ENCODE measurements around the gene NBAS. TPM values are rescaled to one million over a fixed set of nuclear protein-coding genes. Genes with fewer than 3 reads are reported as not detected.
"Not testable (repeated sequence)": the region's sequence is repeated elsewhere in the genome, so short reads cannot be mapped to it uniquely, and the experiment has no call there.

NBAS gene
- total RNA-seq, 1 experiment from 2014 or later: 30.4 TPM

GRCh38 chr2:15225131-15225530 is 336.0 kb downstream of the NBAS start:
- Histone ChIP-seq H3K4me1 (ENCODE audit: low read length) (no peaks in the 10 kb centered on the region), H3K36me3 (ENCODE audit: insufficient read depth, low read length) (no peaks in the 10 kb centered on the region), H2AFZ (ENCODE audit: low read length) (no peak overlapping the region), H3K4me3 (ENCODE audit: low read length) (no peak overlapping the region), H3K27ac (ENCODE audit: low read length) (no peak overlapping the region), H3K79me2 (ENCODE audit: low read length) (no peaks in the 10 kb centered on the region), H3K9ac (ENCODE audit: low read length) (no peak overlapping the region), H3K27me3 (ENCODE audit: low read length) (no peaks in the 10 kb centered on the region), H3K9me2 (replicated peaks; ENCODE audit: insufficient read depth, low read length) (no peaks in the 10 kb centered on the region), H4K20me1 (ENCODE audit: insufficient read depth, low read depth, low read length) (no peaks in the 10 kb centered on the region), H3K4me2 (ENCODE audit: low read depth, low read length, poor library complexity, severe bottlenecking) (no peak overlapping the region), H3K9me3 (ENCODE audit: low read length) (no peaks in the 10 kb centered on the region)
- DNase-seq: no peak

- Histone ChIP-seq H3K4me2 (ENCODE audit: low read depth, low read length, poor library complexity, severe bottlenecking) (no peak overlapping the region), H4K20me1 (ENCODE audit: insufficient read depth, low read depth, low read length) (no peaks in the 10 kb centered on the region), H3K79me2 (ENCODE audit: low read length) (no peaks in the 10 kb centered on the region), H3K9ac (ENCODE audit: low read length) (no peak overlapping the region), H3K9me3 (ENCODE audit: low read length) (no peaks in the 10 kb centered on the region), H3K4me1 (ENCODE audit: low read length) (no peaks in the 10 kb centered on the region), H3K27me3 (ENCODE audit: low read length) (no peaks in the 10 kb centered on the region), H3K36me3 (ENCODE audit: insufficient read depth, low read length) (no peaks in the 10 kb centered on the region), H3K4me3 (ENCODE audit: low read length) (no peak overlapping the region), H3K27ac (ENCODE audit: low read length) (no peak overlapping the region), H3K9me2 (replicated peaks; ENCODE audit: insufficient read depth, low read length) (no peaks in the 10 kb centered on the region), H2AFZ (ENCODE audit: low read length) (no peak overlapping the region)
- DNase-seq: no peak
These were observed 336.5 kb downstream of the NBAS start for GRCh38 chr2:15224641-15225040.

- no peak overlapping the region for H3K4me3 ChIP-seq (ENCODE audit: low read length)
- no peaks in the 10 kb centered on the region for H4K20me1 ChIP-seq (ENCODE audit: insufficient read depth, low read depth, low read length)
- H3K9ac ChIP-seq (ENCODE audit: low read length): no peak overlapping the region
- H3K27ac ChIP-seq (ENCODE audit: low read length): no peak overlapping the region
- H3K4me1 ChIP-seq (ENCODE audit: low read length): no peaks in the 10 kb centered on the region
- no peaks in the 10 kb centered on the region for H3K36me3 ChIP-seq (ENCODE audit: insufficient read depth, low read length)
- H3K9me2 ChIP-seq (replicated peaks; ENCODE audit: insufficient read depth, low read length): no peaks in the 10 kb centered on the region
- H3K4me2 ChIP-seq (ENCODE audit: low read depth, low read length, poor library complexity, severe bottlenecking): no peak overlapping the region
- no peaks in the 10 kb centered on the region for H3K9me3 ChIP-seq (ENCODE audit: low read length)
- H3K27me3 ChIP-seq (ENCODE audit: low read length): no peaks in the 10 kb centered on the region
- DNase-seq: no peak
- H3K79me2 ChIP-seq (ENCODE audit: low read length): no peaks in the 10 kb centered on the region
- H2AFZ ChIP-seq (ENCODE audit: low read length): no peak overlapping the region
These were observed 337.2 kb downstream of the NBAS start for GRCh38 chr2:15223887-15224286.

GRCh38 chr2:15222856-15223255 is 338.3 kb downstream of the NBAS start:
- H3K27ac ChIP-seq (ENCODE audit: low read length): no peak overlapping the region

GRCh38 chr2:15220603-15221002 is 340.5 kb downstream of the NBAS start:
- Histone ChIP-seq H3K79me2 (ENCODE audit: low read length) (no peaks in the 10 kb centered on the region), H3K27me3 (ENCODE audit: low read length) (no peaks in the 10 kb centered on the region), H3K4me1 (ENCODE audit: low read length) (no peaks in the 10 kb centered on the region), H3K4me2 (ENCODE audit: low read depth, low read length, poor library complexity, severe bottlenecking) (no peak overlapping the region), H3K4me3 (ENCODE audit: low read length) (no peak overlapping the region), H3K36me3 (ENCODE audit: insufficient read depth, low read length) (no peaks in the 10 kb centered on the region), H3K9ac (ENCODE audit: low read length) (no peak overlapping the region), H3K9me3 (ENCODE audit: low read length) (no peaks in the 10 kb centered on the region), H2AFZ (ENCODE audit: low read length) (no peak overlapping the region), H3K27ac (ENCODE audit: low read length) (no peak overlapping the region), H3K9me2 (replicated peaks; ENCODE audit: insufficient read depth, low read length) (no peaks in the 10 kb centered on the region), H4K20me1 (ENCODE audit: insufficient read depth, low read depth, low read length) (no peaks in the 10 kb centered on the region)
- no peak for DNase-seq

More at GRCh38 chr2:15222856-15223255, 338.3 kb downstream of the NBAS start:
- no peak overlapping the region for H2AFZ ChIP-seq (ENCODE audit: low read length)
- H3K79me2 ChIP-seq (ENCODE audit: low read length): no peaks in the 10 kb centered on the region
- H3K9me2 ChIP-seq (replicated peaks; ENCODE audit: insufficient read depth, low read length): no peaks in the 10 kb centered on the region
- no peaks in the 10 kb centered on the region for H3K4me1 ChIP-seq (ENCODE audit: low read length)
- no peak overlapping the region for H3K4me2 ChIP-seq (ENCODE audit: low read depth, low read length, poor library complexity, severe bottlenecking)
- H3K36me3 ChIP-seq (ENCODE audit: insufficient read depth, low read length): no peaks in the 10 kb centered on the region
- H3K9me3 ChIP-seq (ENCODE audit: low read length): no peaks in the 10 kb centered on the region
- DNase-seq: no peak
- H3K4me3 ChIP-seq (ENCODE audit: low read length): no peak overlapping the region
- H3K27me3 ChIP-seq (ENCODE audit: low read length): no peaks in the 10 kb centered on the region
- no peaks in the 10 kb centered on the region for H4K20me1 ChIP-seq (ENCODE audit: insufficient read depth, low read depth, low read length)
- no peak overlapping the region for H3K9ac ChIP-seq (ENCODE audit: low read length)

- H3K9me3 ChIP-seq (ENCODE audit: low read length): no peaks in the 10 kb centered on the region
- H3K4me2 ChIP-seq (ENCODE audit: low read depth, low read length, poor library complexity, severe bottlenecking): no peak overlapping the region
- H3K36me3 ChIP-seq (ENCODE audit: insufficient read depth, low read length): no peaks in the 10 kb centered on the region
- H3K27ac ChIP-seq (ENCODE audit: low read length): no peak overlapping the region
- no peak for DNase-seq
- H3K4me3 ChIP-seq (ENCODE audit: low read length): no peak overlapping the region
- H4K20me1 ChIP-seq (ENCODE audit: insufficient read depth, low read depth, low read length): no peaks in the 10 kb centered on the region
- H3K9me2 ChIP-seq (replicated peaks; ENCODE audit: insufficient read depth, low read length): no peaks in the 10 kb centered on the region
- no peak overlapping the region for H2AFZ ChIP-seq (ENCODE audit: low read length)
- H3K9ac ChIP-seq (ENCODE audit: low read length): no peak overlapping the region
- no peaks in the 10 kb centered on the region for H3K27me3 ChIP-seq (ENCODE audit: low read length)
- no peaks in the 10 kb centered on the region for H3K79me2 ChIP-seq (ENCODE audit: low read length)
- peaks cover 3% of the 10 kb centered on the region; the same call in 1 of the 2 replicates for H3K4me1 ChIP-seq (ENCODE audit: low read length)
These were observed 342.6 kb downstream of the NBAS start for GRCh38 chr2:15218423-15219086.

GRCh38 chr2:15212249-15212648 is 348.9 kb downstream of the NBAS start:
- H3K9ac ChIP-seq (ENCODE audit: low read length): no peak overlapping the region
- no peaks in the 10 kb centered on the region for H4K20me1 ChIP-seq (ENCODE audit: insufficient read depth, low read depth, low read length)
- no peak for DNase-seq
- no peaks in the 10 kb centered on the region for H3K79me2 ChIP-seq (ENCODE audit: low read length)
- no peaks in the 10 kb centered on the region for H3K9me2 ChIP-seq (replicated peaks; ENCODE audit: insufficient read depth, low read length)
- H3K4me1 ChIP-seq (ENCODE audit: low read length): peaks cover 3% of the 10 kb centered on the region; the same call in 1 of the 2 replicates
- H3K9me3 ChIP-seq (ENCODE audit: low read length): no peaks in the 10 kb centered on the region
- H3K27me3 ChIP-seq (ENCODE audit: low read length): no peaks in the 10 kb centered on the region
- no peak overlapping the region for H3K27ac ChIP-seq (ENCODE audit: low read length)
- H3K4me3 ChIP-seq (ENCODE audit: low read length): no peak overlapping the region
- H3K36me3 ChIP-seq (ENCODE audit: insufficient read depth, low read length): no peaks in the 10 kb centered on the region
- H3K4me2 ChIP-seq (ENCODE audit: low read depth, low read length, poor library complexity, severe bottlenecking): no peak overlapping the region
- H2AFZ ChIP-seq (ENCODE audit: low read length): no peak overlapping the region

GRCh38 chr2:15210542-15210941 is 350.6 kb downstream of the NBAS start:
- H3K9me3 ChIP-seq (ENCODE audit: low read length); DNase-seq; H3K4me2 ChIP-seq (ENCODE audit: low read depth, low read length, poor library complexity, severe bottlenecking); H3K79me2 ChIP-seq (ENCODE audit: low read length); H3K4me1 ChIP-seq (ENCODE audit: low read length); H3K9ac ChIP-seq (ENCODE audit: low read length); H2AFZ ChIP-seq (ENCODE audit: low read length); H3K4me3 ChIP-seq (ENCODE audit: low read length); H3K27me3 ChIP-seq (ENCODE audit: low read length); H3K36me3 ChIP-seq (ENCODE audit: insufficient read depth, low read length); H4K20me1 ChIP-seq (ENCODE audit: insufficient read depth, low read depth, low read length); H3K27ac ChIP-seq (ENCODE audit: low read length); H3K9me2 ChIP-seq (replicated peaks; ENCODE audit: insufficient read depth, low read length): not testable (repeated sequence)

Measured in Karpas-422 (cell line).